Fibroblast of lung (primary cell): Measurements from ENCODE around the gene COG2. TPM values are rescaled to one million over a fixed set of nuclear protein-coding genes. Genes with fewer than 3 reads are reported as not detected.

Source experiments
- DNase-seq, 2 donors: peaks; one replicate each; pipeline versions ENCODE4 v3.0.0 to v3.0.0-alpha.2; 2010; ENCODE audit warnings: low read depth in 2 of 2
- H2AFZ ChIP-seq: 2 replicates; pipeline ENCODE4 v1.5.1; 2012; ENCODE audit warnings: low read length, control low read depth, inconsistent platforms
- H3K27ac ChIP-seq: 2 replicates; pipeline ENCODE4 v1.5.1; 2011; ENCODE audit warnings: low read length, control low read depth; ENCODE audit not compliant: insufficient read depth
- H3K27me3 ChIP-seq: 2 replicates; pipeline ENCODE4 v1.5.1; 2011; ENCODE audit warnings: mild to moderate bottlenecking, low read length; ENCODE audit not compliant: control insufficient read depth, insufficient read depth
- H3K36me3 ChIP-seq: 2 replicates; pipeline ENCODE4 v1.5.1; 2011; ENCODE audit warnings: low read length; ENCODE audit not compliant: control insufficient read depth, insufficient read depth
- H3K4me1 ChIP-seq: 2 replicates; pipeline ENCODE4 v1.5.1; 2011; ENCODE audit warnings: low read length; ENCODE audit not compliant: control insufficient read depth, insufficient read depth; ENCODE audit errors: extremely low read depth
- H3K4me2 ChIP-seq: 2 replicates; pipeline ENCODE4 v1.5.1; 2011; ENCODE audit warnings: low read length, control low read depth; ENCODE audit not compliant: insufficient read depth; ENCODE audit errors: extremely low read depth
- H3K4me3 ChIP-seq, 4 experiments: fragments of 200-600 bp in 1 of 4; sonication (generic) in 1 of 4; replicated peaks in 1 of 4; 2 replicates each; pipeline ENCODE4 v1.5.1; 2011 to 2016; ENCODE audit warnings: low read length in 4 of 4, low read depth in 3 of 4, mild to moderate bottlenecking in 3 of 4, control low read depth in 2 of 4, inconsistent platforms in 1 of 4, mixed read lengths in 1 of 4; ENCODE audit not compliant: insufficient read depth in 1 of 4; ENCODE audit errors: control extremely low read depth in 1 of 4
- H3K79me2 ChIP-seq: 2 replicates; pipeline ENCODE4 v1.5.1; 2012; ENCODE audit warnings: mild to moderate bottlenecking, low read length, inconsistent platforms; ENCODE audit not compliant: control insufficient read depth, insufficient read depth
- H3K9ac ChIP-seq: 2 replicates; pipeline ENCODE4 v1.5.1; 2011; ENCODE audit warnings: mild to moderate bottlenecking, low read length, control low read depth; ENCODE audit not compliant: insufficient read depth
- H3K9me3 ChIP-seq: 2 replicates; pipeline ENCODE4 v1.5.1; 2012; ENCODE audit warnings: low read depth, low read length; ENCODE audit not compliant: control insufficient read depth, insufficient read depth
- H4K20me1 ChIP-seq: 2 replicates; pipeline ENCODE4 v1.5.1; 2011; ENCODE audit warnings: low read length; ENCODE audit not compliant: control insufficient read depth, insufficient read depth; ENCODE audit errors: extremely low read depth
- EZH2 ChIP-seq: IDR thresholded peaks from 2 replicates; pipeline ENCODE4 v1.5.1; 2012; ENCODE audit warnings: low read length, control low read depth, mild to moderate bottlenecking; ENCODE audit errors: missing control alignments
- polyA plus RNA-seq, 2 donors: library from polyadenylated mRNA; depleted of rRNA in 1 of 2; stranded (reverse) in 1 of 2; unstranded in 1 of 2; fragments of >200 nt; gene quantifications; 2 replicates each; pipeline ENCODE4 v1.2.1, GENCODE V29; 2011 to 2012; ENCODE audit warnings: missing spikeins in 1 of 2
- total RNA-seq: library from RNA; depleted of rRNA; stranded (reverse); fragments of >200 nt; gene quantifications from 2 replicates; pipeline ENCODE4 v1.2.1, GENCODE V29; 2014
- TF ChIP-seq, protein P1 (sequence below), 2 donors: IDR thresholded peaks in 1 of 2; conservative IDR thresholded peaks in 1 of 2; 1 replicate in 1 of 2; 2 replicates in 1 of 2; pipeline ENCODE4 v1.5.1; 2011 to 2012; ENCODE audit warnings: low read length in 2 of 2, control low read depth in 1 of 2, inconsistent platforms in 1 of 2, low read depth in 1 of 2, mild to moderate bottlenecking in 1 of 2

The COG2 gene
- total and polyA plus RNA-seq, 2 donors (not counting 1 experiment from before 2014, with no cell fraction given), result 15.4 to 21.5 TPM

DNA sequence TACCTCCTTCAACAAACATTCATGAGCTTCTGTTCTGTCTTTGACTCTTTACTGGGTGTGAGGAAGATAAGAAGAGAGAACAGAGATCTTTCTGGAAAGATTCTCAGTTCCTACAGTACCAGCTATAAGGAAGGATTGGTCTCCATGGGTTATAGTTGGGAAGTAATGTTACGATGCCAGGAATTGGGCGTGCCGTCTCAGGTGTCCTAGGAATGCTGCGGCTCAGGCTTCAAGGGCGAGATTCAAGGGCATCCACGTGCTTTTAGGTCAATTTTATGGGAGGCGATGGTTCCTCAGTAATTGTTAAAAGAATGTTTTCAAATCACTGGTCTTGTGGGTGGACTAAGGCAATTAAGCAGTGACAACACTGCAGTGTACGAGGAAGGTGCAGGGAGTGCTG lies 27.3 kb downstream of the COG2 start:
- Histone ChIP-seq H3K36me3 (peaks cover 9% of the 10 kb centered on the region), H4K20me1 (no peaks in the 10 kb centered on the region), H3K27ac (no peak overlapping the region)

DNA sequence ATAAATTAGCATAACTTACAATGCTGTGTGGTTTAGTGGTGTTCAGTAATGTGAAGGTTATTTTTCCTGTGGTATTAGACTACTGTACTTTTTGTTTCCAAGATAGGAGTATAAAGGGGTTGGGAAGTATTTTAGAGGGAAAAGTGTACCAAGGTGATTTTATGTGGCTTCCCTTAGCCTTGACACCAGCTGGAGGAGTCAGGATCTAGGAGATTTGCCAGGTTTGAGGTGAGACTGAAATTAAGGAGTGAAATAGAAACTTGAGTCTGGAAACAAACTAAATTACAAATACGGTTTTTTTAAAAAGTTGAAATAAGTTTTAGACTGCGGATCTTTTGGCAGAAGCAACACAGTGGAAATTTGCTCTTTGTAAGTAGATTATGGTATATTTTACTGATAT lies 32.3 kb downstream of the COG2 start:
- no peaks in the 10 kb centered on the region for H4K20me1 ChIP-seq
- peaks cover 3% of the 10 kb centered on the region for H3K36me3 ChIP-seq
- no peak overlapping the region for H3K9ac ChIP-seq
- H3K27ac ChIP-seq, result no peak overlapping the region
- no peaks in the 10 kb centered on the region for H3K9me3 ChIP-seq
- H2AFZ ChIP-seq, result no peak overlapping the region
- H3K27me3 ChIP-seq, result no peaks in the 10 kb centered on the region
- H3K4me3 ChIP-seq, result no peak overlapping the region
- no peak overlapping the region for H3K4me2 ChIP-seq
- TF ChIP-seq, protein P1, sequence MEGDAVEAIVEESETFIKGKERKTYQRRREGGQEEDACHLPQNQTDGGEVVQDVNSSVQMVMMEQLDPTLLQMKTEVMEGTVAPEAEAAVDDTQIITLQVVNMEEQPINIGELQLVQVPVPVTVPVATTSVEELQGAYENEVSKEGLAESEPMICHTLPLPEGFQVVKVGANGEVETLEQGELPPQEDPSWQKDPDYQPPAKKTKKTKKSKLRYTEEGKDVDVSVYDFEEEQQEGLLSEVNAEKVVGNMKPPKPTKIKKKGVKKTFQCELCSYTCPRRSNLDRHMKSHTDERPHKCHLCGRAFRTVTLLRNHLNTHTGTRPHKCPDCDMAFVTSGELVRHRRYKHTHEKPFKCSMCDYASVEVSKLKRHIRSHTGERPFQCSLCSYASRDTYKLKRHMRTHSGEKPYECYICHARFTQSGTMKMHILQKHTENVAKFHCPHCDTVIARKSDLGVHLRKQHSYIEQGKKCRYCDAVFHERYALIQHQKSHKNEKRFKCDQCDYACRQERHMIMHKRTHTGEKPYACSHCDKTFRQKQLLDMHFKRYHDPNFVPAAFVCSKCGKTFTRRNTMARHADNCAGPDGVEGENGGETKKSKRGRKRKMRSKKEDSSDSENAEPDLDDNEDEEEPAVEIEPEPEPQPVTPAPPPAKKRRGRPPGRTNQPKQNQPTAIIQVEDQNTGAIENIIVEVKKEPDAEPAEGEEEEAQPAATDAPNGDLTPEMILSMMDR (conservative IDR thresholded peaks at IDR 0.05 in 1 of 2, IDR thresholded peaks at IDR 0.05 in 1 of 2; ENCODE audit: low read depth in 1 of 2, low read length in 2 of 2), result no peak
- TF ChIP-seq EZH2, result no peak
- DNase-seq, result no peak
- no peaks in the 10 kb centered on the region for H3K79me2 ChIP-seq
- H3K4me1 ChIP-seq, result no peaks in the 10 kb centered on the region

More for the DNA sequence above, 27.3 kb downstream of the COG2 start:
- H3K9me3 ChIP-seq, result no peaks in the 10 kb centered on the region
- no peak for DNase-seq
- no peaks in the 10 kb centered on the region for H3K27me3 ChIP-seq
- H3K9ac ChIP-seq, result no peak overlapping the region
- no peaks in the 10 kb centered on the region for H3K4me1 ChIP-seq
- H2AFZ ChIP-seq, result no peak overlapping the region
- no peak overlapping the region for H3K4me3 ChIP-seq
- H3K79me2 ChIP-seq, result no peaks in the 10 kb centered on the region
- no peak overlapping the region for H3K4me2 ChIP-seq
- TF ChIP-seq EZH2, result no peak
- TF ChIP-seq, protein P1 (conservative IDR thresholded peaks at IDR 0.05 in 1 of 2, IDR thresholded peaks at IDR 0.05 in 1 of 2; ENCODE audit: low read depth in 1 of 2, low read length in 2 of 2), result no peak

DNA sequence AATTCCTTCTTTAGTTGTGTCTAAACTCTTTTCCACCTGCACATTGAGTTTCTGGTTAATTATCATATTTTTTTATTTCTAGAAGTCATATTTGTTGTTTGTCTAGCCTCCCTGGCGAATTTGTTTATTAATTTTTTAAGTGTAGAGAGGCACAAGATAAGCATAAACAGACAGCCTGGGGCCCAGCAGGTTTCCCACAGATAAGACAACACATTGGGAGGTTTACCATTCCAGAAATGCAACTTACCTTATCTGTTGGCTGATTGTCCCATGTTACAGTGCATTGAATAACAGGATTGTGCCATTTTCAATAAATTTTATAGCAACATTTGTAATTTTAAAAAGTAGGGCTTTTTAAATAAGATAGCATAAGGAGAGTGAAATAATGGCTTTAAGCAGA lies 34.9 kb downstream of the COG2 start:
- no peaks in the 10 kb centered on the region for H4K20me1 ChIP-seq
- no peak for DNase-seq
- no peak overlapping the region for H3K27ac ChIP-seq
- no peak overlapping the region for H2AFZ ChIP-seq
- TF ChIP-seq, protein P1 (conservative IDR thresholded peaks at IDR 0.05 in 1 of 2, IDR thresholded peaks at IDR 0.05 in 1 of 2; ENCODE audit: low read depth in 1 of 2, low read length in 2 of 2), result no peak
- no peak for TF ChIP-seq EZH2
- H3K4me2 ChIP-seq, result no peak overlapping the region
- H3K9ac ChIP-seq, result no peak overlapping the region
- peaks cover 5% of the 10 kb centered on the region for H3K4me1 ChIP-seq
- H3K36me3 ChIP-seq, result peaks cover 1% of the 10 kb centered on the region
- H3K27me3 ChIP-seq, result no peaks in the 10 kb centered on the region
- H3K4me3 ChIP-seq, result no peak overlapping the region
- no peaks in the 10 kb centered on the region for H3K9me3 ChIP-seq
- H3K79me2 ChIP-seq, result no peaks in the 10 kb centered on the region
